Aorta (tissue), 5 donors: Measurements from ENCODE around the gene PIP5K1C. TPM values are rescaled to one million over a fixed set of nuclear protein-coding genes. Genes with fewer than 3 reads are reported as not detected.
"Not testable (repeated sequence)": the region's sequence is repeated elsewhere in the genome, so short reads cannot be mapped to it uniquely, and the experiment has no call there.

Experiments used
- ATAC-seq: fragments of 200-7000 bp; cut with Tn5 transposase; one replicate; pipeline ENCODE4 v1.9.1; 2022; ENCODE audit warnings: moderate library complexity; ENCODE audit not compliant: low FRiP score
- DNase-seq, 2 donors: peaks; one replicate each; pipeline ENCODE4 v3.0.0-alpha.2; 2020
- H3K27ac ChIP-seq, 2 donors: one replicate each; pipeline ENCODE4 v1.5.1; 2013; ENCODE audit warnings: low read length in 2 of 2, mild to moderate bottlenecking in 2 of 2, moderate library complexity in 2 of 2, control low read depth in 1 of 2, inconsistent platforms in 1 of 2, low read depth in 1 of 2
- H3K27me3 ChIP-seq, 2 donors: one replicate each; pipeline ENCODE4 v1.6.1; 2013; ENCODE audit warnings: control low read depth in 1 of 2, low read length in 1 of 2, mild to moderate bottlenecking in 1 of 2, moderate library complexity in 1 of 2; ENCODE audit not compliant: insufficient read depth in 2 of 2, control insufficient read depth in 1 of 2
- H3K36me3 ChIP-seq, 2 donors: one replicate each; pipeline ENCODE4 v1.6.1; 2013; ENCODE audit warnings: control low read depth in 1 of 2, low read length in 1 of 2, mild to moderate bottlenecking in 1 of 2; ENCODE audit not compliant: insufficient read depth in 2 of 2, control insufficient read depth in 1 of 2
- H3K4me1 ChIP-seq, 2 donors: one replicate each; pipeline ENCODE4 v1.6.1; 2013; ENCODE audit warnings: low read length in 2 of 2, control low read depth in 1 of 2, mild to moderate bottlenecking in 1 of 2, moderate library complexity in 1 of 2; ENCODE audit not compliant: insufficient read depth in 2 of 2, control insufficient read depth in 1 of 2
- H3K4me3 ChIP-seq, 2 donors: one replicate each; pipeline ENCODE4 v1.5.1; 2013; ENCODE audit warnings: low read length in 2 of 2, control low read depth in 1 of 2, mild to moderate bottlenecking in 1 of 2
- H3K9me3 ChIP-seq: one replicate; pipeline ENCODE4 v1.6.1; 2013; ENCODE audit warnings: mild to moderate bottlenecking, low read length; ENCODE audit not compliant: control insufficient read depth
- WGBS, 2 donors: extraction: QIAGEN DNeasy Blood & Tissue Kit; methylation state at CpG; one replicate each; pipeline ENCODE4 v1.1.7; 2013; 5-methylcytosine and 5-hydroxymethylcytosine counted together
- intact Hi-C, 2 donors: fragments of 100-400 bp; cut with DNase I; formaldehyde crosslinking; loops; one replicate each; pipeline versions ENCODE4 v1.14.2 to v1.15.0; 2022
- polyA plus RNA-seq, 2 donors: library from polyadenylated mRNA; stranded (reverse); fragments of 200-250 nt; gene quantifications; one replicate each; pipeline ENCODE4 v1.2.3, GENCODE V29; 2013
- total RNA-seq, 2 donors: library from RNA; stranded (reverse); fragmentation: NEBNext Ultra II Directional; extraction: Animal tissue kit (Norgen Biotek cat#: 25700); gene quantifications; one replicate each; pipeline ENCODE4 v1.2.1, GENCODE V29; 2021
- donor health status: healthy with polysubstance abuse.
- donor health status: Bipolar disorder and iron deficiency.
- donor health status: DM: no; HTN: no; CAD: no.
- donor health status: DM: no; HTN: no; CAD: no.
- donor health status: DM: yes; HTN: yes; CAD: no.

The PIP5K1C gene
- total and polyA plus RNA-seq, 4 donors, result 25.2 to 83.3 (median 52.8) TPM

DNA sequence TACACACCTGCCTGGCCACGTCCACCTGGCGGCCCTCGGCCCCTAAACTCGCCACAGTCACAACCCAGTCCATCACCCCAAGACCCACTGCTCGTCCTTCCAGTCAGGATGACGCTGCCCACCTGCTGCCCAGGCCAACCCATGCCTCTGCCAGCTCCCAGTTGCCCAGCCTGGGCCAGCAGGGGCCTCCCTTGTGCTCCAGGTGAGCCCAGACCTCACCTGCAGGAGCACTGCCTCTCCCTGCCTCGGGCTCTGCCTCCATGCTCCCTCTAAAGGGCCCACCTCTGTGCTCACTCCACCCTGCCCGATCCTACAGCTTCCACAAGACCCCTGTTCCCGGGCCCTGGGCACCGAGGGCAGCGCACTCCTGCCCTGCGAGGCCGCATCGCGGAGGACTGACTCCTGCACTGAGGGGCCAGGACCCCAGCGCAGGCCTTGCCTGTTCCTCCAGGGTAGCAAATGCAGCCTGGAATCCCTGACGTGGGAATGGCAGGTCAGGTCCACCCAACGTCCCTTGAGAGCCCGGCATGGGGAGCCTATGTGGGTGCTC lies 65.7 kb downstream of the PIP5K1C start:
- Histone ChIP-seq H3K4me3 (no peak overlapping the region), H3K27ac (no peak overlapping the region), H3K9me3 (no peaks in the 10 kb centered on the region), H3K4me1 (no peaks in the 10 kb centered on the region), H3K27me3 (no peaks in the 10 kb centered on the region), H3K36me3 (peaks cover 0 to 7% of the 10 kb centered on the region in 2 donors)
- intact Hi-C loops, result no loop called here
- 92 to 93% methylated on average over 19 of the region's 19 CpGs for WGBS, 2 donors
- ATAC-seq, result no peak
- DNase-seq, result no peak

DNA sequence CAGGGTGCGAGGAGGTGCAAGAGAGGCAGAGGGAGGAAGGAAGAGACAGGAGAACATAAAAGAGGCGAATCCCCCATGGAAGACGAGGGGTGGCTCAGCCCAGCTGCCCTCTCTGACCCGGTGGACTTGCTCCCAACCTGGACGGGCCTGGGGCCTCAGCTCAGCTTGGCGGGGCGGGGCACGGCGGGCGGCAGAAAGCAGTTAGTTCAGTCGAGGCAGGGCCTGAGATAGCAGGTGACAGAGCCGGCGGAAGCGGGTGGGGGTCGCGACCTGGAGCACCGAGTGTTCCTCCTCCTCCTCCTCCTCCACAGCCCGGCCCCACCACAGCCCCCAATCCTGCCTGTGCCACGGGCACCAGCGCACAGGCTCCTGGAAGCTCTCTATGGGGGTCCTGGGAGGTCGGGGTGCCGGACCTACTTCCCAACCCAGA lies 66.7 kb downstream of the PIP5K1C start:
- H3K4me1 ChIP-seq, result no peaks in the 10 kb centered on the region
- intact Hi-C loops, result no loop called here
- 90 to 92% methylated on average over 19 to 22 of the region's 22 CpGs for WGBS, 2 donors
- no peaks in the 10 kb centered on the region for H3K27me3 ChIP-seq
- H3K9me3 ChIP-seq, result no peaks in the 10 kb centered on the region
- ATAC-seq, result no peak
- peaks cover 0 to 7% of the 10 kb centered on the region in 2 donors for H3K36me3 ChIP-seq
- H3K4me3 ChIP-seq, result no peak overlapping the region
- H3K27ac ChIP-seq, result no peak overlapping the region
- no peak for DNase-seq

DNA sequence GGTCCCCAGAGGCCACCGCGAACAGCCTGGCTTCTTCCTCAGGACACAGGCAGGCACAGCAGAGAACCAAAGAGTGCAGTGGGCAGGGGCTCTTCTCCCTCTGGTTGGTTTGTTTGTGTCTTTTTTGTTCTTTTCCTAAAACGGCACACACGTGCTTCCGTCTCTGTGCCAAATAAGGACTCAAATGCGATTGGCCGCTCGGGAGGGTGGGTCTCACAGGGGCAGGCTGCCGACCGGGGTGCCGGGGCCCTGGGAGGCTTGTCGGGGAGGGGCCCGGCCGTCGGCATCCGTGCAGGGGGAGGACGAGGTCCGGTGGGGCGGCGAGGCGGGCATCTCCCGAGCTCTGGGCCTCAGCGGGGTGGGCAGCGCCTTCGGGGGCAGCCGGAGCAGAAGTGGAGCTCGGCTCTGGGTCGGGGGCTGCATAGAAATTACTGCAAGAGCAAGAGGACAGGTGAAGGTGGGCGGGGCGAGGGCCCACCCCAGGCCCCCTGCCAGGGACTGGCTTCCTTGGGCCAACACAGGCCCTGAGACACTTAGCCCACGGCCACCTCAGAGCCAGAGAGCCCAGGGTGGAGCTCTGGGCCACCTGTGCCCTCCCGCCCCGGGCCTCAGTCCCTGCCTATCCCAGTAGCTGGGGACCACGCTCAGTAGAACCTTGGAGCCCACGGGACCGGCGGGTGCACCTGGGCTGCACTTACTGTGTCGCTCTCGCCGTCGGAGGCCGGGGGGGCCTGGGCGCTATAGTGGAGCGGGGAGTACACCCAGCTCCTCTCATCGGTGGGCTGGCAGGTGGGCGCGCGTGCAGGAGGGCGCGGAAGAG lies 67.3 kb downstream of the PIP5K1C start:
- Histone ChIP-seq H3K27ac (no peak overlapping the region), H3K4me1 (no peaks in the 10 kb centered on the region), H3K27me3 (no peaks in the 10 kb centered on the region), H3K9me3 (no peaks in the 10 kb centered on the region), H3K36me3 (peaks cover 0 to 7% of the 10 kb centered on the region in 2 donors), H3K4me3 (no peak overlapping the region)
- DNase-seq (no peak), ATAC-seq (no peak)
- 82 to 90% methylated on average over 40 to 50 of the region's 50 CpGs for WGBS, 2 donors
- intact Hi-C loops, result no loop called here

DNA sequence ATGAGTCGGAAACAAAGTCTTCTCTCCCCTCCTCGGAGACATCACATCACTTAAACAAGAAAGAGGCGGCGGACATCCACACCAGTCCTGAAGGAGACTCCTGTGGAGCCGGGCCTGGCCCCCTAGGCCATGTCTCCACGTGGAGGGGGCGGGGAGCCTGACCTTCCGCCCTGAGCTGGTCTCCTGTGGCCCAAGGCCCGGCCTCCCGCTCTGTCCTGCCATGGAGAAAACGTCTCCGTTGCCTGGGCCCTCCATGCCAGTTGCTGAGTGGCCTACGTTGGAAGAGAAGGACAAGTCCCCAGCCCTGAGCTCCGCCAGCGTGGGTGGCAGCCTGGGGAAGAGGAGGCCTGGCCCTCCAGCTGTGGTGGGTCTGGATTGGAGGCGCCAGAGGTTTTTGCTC lies 68.2 kb downstream of the PIP5K1C start:
- intact Hi-C loops, result no loop called here
- H3K9me3 ChIP-seq, result no peaks in the 10 kb centered on the region
- no peaks in the 10 kb centered on the region for H3K4me1 ChIP-seq
- peaks cover 0 to 7% of the 10 kb centered on the region in 2 donors for H3K36me3 ChIP-seq
- H3K27me3 ChIP-seq, result no peaks in the 10 kb centered on the region
- no peak overlapping the region for H3K4me3 ChIP-seq
- DNase-seq, result no peak
- no peak for ATAC-seq
- H3K27ac ChIP-seq, result no peak overlapping the region
- WGBS, 2 donors, result 80% methylated on average over 14 to 16 of the region's 16 CpGs

DNA sequence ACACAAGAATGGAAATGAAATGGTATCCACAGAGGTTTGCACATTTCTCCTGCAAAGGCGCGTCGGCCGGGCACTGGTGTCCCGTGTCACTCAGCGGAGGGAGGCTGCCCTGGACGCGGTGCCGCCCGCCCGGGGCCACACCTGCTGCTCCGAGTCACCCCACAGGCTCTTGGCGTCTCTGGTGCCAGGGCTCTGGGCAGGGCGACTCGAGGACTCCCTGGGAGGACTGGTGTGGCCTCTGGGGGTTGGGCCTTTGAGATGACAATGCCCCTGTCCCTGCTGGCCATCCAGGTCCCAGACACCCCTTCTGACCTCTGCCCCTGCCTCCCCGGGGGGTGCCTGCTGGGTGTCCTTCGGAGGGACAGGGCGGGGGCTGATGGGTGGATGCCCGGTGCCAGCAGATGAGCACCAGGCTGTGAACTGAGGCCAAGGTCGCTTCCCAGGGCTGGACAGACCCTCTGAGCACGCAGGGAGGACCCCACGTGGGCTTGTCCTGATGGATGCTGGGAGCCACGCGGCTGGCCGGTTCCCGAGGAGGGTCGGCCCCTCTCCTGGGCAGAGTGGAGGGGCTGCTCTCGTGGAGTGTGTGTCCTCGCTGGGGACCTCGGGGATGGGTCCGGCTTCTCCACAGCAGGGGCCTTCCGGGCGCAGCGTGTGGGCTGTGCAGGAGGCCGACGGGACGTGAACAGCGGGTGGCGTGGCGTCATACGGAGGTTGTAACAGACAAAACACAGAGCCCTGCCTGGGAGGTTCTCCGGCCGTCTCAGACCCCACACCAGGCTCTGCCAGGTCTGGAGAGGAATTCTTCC lies 69.0 kb downstream of the PIP5K1C start:
- intact Hi-C loops, result no loop called here
- Histone ChIP-seq H3K27me3 (no peaks in the 10 kb centered on the region), H3K36me3 (peaks cover 0 to 7% of the 10 kb centered on the region in 2 donors), H3K4me3 (no peak overlapping the region), H3K9me3 (no peaks in the 10 kb centered on the region), H3K4me1 (no peaks in the 10 kb centered on the region), H3K27ac (no peak overlapping the region)
- DNase-seq (no peak), ATAC-seq (no peak)
- WGBS, 2 donors, result 89% methylated on average over 43 of the region's 43 CpGs

DNA sequence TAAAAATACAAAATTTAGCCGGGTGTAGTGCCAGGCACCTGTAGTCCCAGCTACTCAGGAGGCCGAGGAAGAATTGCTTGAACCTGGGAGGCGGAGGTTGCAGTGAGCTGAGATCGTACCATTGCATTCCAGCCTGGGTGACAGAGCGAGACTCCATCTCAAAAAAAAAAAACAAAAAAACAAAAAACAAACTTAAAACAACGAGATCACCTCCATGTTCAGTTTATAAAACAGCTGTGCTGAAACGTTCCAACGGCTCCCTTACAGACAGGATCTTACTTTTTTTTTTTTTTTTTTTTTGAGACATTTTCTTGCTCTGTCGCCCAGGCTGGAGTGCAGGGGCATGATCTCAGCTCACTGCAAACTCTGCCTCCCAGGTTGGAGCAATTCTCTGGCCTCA lies 71.5 kb downstream of the PIP5K1C start:
- H3K9me3 ChIP-seq, intact Hi-C loops, H3K4me3 ChIP-seq, ATAC-seq, H3K27me3 ChIP-seq, H3K27ac ChIP-seq, H3K36me3 ChIP-seq, DNase-seq, H3K4me1 ChIP-seq: not testable (repeated sequence)
- 54 to 58% methylated on average over 9 of the region's 9 CpGs for WGBS, 2 donors

DNA sequence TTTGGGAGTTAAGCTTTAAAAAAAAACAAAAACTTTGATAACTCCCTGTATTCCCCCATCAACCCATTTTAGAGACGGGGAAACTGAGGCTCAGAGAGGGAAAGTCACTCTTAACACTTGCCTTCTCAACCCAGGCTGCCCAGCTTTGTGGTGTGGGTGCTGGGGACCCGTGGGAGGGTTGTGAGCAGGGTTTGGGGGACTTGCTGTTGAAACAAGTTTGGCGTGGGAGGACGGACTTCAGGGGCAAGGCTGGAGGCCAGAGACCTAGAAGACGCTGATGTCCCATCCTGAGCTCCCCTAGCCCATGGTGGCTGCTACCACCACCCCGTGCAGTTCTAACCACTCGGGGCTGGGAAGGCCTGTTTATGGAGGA lies 72.9 kb downstream of the PIP5K1C start:
- H3K9me3 ChIP-seq, result no peaks in the 10 kb centered on the region
- DNase-seq (no peak), ATAC-seq (no peak)
- peak overlapping the region in 1 of 2 donors; percentile 22 for H3K27ac ChIP-seq
- WGBS, 2 donors, result 53 to 63% methylated on average over 7 of the region's 7 CpGs
- no peaks in the 10 kb centered on the region for H3K27me3 ChIP-seq
- intact Hi-C loops, result no loop called here
- peaks cover 0 to 5% of the 10 kb centered on the region in 2 donors for H3K36me3 ChIP-seq
- H3K4me1 ChIP-seq, result no peaks in the 10 kb centered on the region
- H3K4me3 ChIP-seq, result no peak overlapping the region

DNA sequence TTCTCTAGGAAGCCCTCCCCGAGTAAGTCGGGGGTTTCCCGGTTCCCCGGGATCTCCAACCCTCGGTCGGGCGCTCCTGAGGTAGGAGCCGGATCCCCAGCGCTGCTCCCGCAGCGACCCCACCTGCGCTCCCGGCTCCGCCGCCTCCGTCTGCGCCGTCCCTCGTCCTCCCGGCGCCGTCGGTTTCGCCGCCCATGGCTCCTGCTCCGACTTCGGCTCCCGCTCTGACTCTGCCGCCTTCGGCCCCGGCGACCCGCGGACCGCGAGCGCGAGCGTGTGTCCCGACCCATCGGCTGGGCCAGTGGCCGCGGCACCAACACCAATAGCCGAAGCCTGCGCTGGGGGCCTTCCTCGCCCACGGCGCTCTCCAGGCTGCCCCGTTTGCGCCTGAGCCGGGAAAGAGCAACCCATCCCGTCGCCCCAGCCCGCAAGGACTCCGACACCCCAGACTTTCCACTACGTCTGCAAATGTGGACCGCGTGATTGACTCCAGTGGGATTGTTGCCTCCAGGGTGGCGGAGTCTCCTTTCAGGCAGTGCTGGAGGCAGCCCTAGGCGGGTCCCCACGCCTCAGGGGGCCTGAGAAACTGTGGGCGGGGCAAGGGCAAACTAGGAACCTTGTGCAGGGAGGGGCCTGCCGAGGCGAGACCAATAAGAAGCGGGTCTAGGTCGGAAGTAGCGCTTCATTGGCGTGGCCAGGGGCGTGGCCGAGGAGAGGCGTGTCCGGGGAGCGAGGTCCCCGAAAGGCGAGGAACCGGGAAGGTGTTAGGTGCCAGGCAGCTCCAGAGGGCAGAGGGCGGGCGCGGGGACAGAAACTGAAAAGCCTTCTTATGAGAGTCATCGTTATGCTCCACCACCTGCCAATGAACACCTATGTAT lies 73.6 kb downstream of the PIP5K1C start, which contains the start of gene CACTIN:
CACTIN (minus strand) TSS at position 318 of the 878 bp plus-strand sequence; CDS start at position 290, 28 bp downstream.
- H3K4me3 ChIP-seq, result peak within 1 kb of the TSS; percentile 53 to 64
- H3K4me1 ChIP-seq, result no peaks in the 10 kb centered on the region
- peak; percentile 98 for ATAC-seq
- H3K27me3 ChIP-seq, result no peaks in the 10 kb centered on the region
- H3K36me3 ChIP-seq, result no peaks in the 10 kb centered on the region
- WGBS, 2 donors, result 0 to 1% methylated on average over 68 to 80 of the region's 80 CpGs
- intact Hi-C loops, result no loop called here
- H3K27ac ChIP-seq, result peak within 1 kb of the TSS in 1 of 2 donors; percentile 64
- H3K9me3 ChIP-seq, result no peaks in the 10 kb centered on the region
- DNase-seq, result peak; percentile 99 to 100
